Ascending aorta (tissue), 2 donors: ENCODE measurements around the gene RASGRF1. TPM values are rescaled to one million over a fixed set of nuclear protein-coding genes. Genes with fewer than 3 reads are reported as not detected.

Source experiments
- DNase-seq, 2 donors: peaks; one replicate each; pipeline ENCODE4 v3.0.0-alpha.2; 2019; ENCODE audit warnings: low spot score in 2 of 2
- H3K27ac ChIP-seq, 2 donors: fragments of 200-600 bp; sonication (generic); one replicate each; pipeline ENCODE4 v1.5.1; 2016 to 2017; ENCODE audit warnings: mild to moderate bottlenecking in 1 of 2
- H3K27me3 ChIP-seq: fragments of 200-600 bp; sonication (generic); one replicate; pipeline ENCODE4 v1.5.1; 2017
- H3K36me3 ChIP-seq, 2 donors: fragments of 200-600 bp; sonication (generic); one replicate each; pipeline ENCODE4 v1.5.1; 2016
- H3K4me1 ChIP-seq, 2 donors: fragments of 200-600 bp; sonication (generic); one replicate each; pipeline ENCODE4 v1.5.1; 2016 to 2017; ENCODE audit warnings: mild to moderate bottlenecking in 1 of 2
- H3K4me3 ChIP-seq, 2 donors: fragments of 200-600 bp; sonication (generic); one replicate each; pipeline ENCODE4 v1.5.1; 2016 to 2017; ENCODE audit warnings: mild to moderate bottlenecking in 1 of 2
- H3K9me3 ChIP-seq, 2 donors: fragments of 200-600 bp; sonication (generic); one replicate each; pipeline ENCODE4 v1.5.1; 2016
- CTCF ChIP-seq, 3 experiments: fragments of 200-600 bp in 2 of 3; fragments of 450-650 bp in 1 of 3; sonication (generic) in 2 of 3; IDR thresholded peaks; one replicate each; pipeline ENCODE4 v1.5.1; 2016 to 2019; ENCODE audit warnings: antibody characterized with exemption in 3 of 3, mild to moderate bottlenecking in 1 of 3, moderate library complexity in 1 of 3
- intact Hi-C: fragments of 100-400 bp; cut with DNase I; formaldehyde crosslinking; loops from one replicate; pipeline ENCODE4 v1.15.1; 2023
- total RNA-seq: library from RNA; depleted of rRNA; stranded (reverse); fragments of >200 nt; gene quantifications from one replicate; pipeline ENCODE4 v1.1.0, GENCODE V29; 2016

Gene RASGRF1
- total RNA-seq, 1 donor from 2014 or later: not detected

DNA sequence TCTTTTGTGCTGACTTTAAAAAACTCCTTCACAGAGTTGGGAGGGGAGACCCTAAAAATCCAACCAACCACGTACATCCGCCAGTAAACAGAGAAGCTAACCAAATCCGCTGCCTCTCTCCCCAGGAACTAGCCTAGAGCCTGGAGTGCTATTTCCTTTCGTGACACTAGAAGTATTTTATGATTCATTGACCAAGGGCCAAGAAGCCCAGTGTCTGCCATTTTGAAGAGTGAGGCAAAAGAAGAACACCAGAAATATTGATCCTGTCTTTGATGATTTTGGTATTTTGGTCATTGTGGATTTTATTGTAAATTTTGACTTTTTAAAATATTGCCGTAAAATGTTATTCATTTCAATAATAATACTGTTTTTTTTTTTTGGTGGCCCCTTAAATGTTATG is 135.2 kb downstream of the RASGRF1 start:
- H3K27ac ChIP-seq: no peak overlapping the region

GRCh38 chr15:78951841-78952238 is 138.7 kb downstream of the RASGRF1 start:
- Histone ChIP-seq H3K9me3 (no peaks in the 10 kb centered on the region), H3K4me3 (no peak overlapping the region), H3K36me3 (no peaks in the 10 kb centered on the region), H3K27me3 (no peaks in the 10 kb centered on the region), H3K27ac (no peak overlapping the region), H3K4me1 (no peaks in the 10 kb centered on the region)
- no peak for DNase-seq
- TF ChIP-seq CTCF (IDR thresholded peaks at IDR 0.05): no peak
- intact Hi-C loops: loop anchor here (2.0 kb wide), 1 partner anchor 17 kb away; no protein-coding TSS in a partner anchor

More for the DNA sequence above, 135.2 kb downstream of the RASGRF1 start:
- H3K4me3 ChIP-seq: no peak overlapping the region
- no peak for DNase-seq
- no peaks in the 10 kb centered on the region for H3K27me3 ChIP-seq
- TF ChIP-seq CTCF (IDR thresholded peaks at IDR 0.05): no peak
- H3K4me1 ChIP-seq: no peaks in the 10 kb centered on the region
- no peaks in the 10 kb centered on the region for H3K9me3 ChIP-seq
- intact Hi-C loops: no loop called here
- H3K36me3 ChIP-seq: no peaks in the 10 kb centered on the region

DNA sequence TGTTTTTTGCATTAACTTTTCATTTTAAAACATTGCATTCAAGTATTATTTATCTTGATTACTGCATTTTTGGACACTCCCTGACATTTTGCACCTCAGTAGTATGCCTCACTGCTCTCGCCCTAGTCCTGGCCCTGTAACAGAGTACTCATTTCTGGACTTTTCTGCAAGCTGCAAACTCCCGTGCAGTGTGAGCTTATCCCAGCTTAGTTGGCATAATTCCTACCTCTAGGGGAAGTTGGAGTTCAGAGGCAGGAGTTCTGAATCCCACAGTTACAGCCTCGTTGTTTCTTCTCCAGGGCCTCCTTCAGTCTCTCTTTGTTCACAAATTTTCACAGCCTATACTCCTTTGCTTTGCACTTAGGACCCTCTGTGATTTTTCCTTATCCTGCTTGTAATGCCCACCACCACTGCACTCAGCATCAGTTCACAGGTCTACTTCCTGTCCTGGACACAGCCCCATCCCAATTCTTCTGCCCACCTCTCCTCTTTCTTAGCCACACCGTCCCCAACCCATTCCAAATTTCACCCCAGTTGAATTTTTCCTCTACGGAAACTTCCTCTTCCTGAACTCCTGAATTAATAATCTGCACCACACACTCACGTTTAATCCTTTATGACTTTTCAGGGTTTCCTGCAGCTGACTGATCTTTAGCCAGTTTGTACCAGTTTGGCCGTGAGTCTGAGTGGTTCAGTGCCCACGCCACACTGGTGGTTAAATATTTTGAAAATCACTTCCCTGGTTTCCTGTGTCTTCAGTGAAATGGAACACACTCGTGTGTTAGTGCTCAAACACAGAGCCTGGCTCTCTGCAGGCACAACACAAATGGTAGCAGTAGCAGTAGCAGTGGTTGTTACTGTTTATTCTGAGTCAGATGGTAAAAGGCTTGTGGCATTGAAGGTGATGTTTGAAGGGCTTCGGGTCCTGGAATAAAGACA is 139.4 kb downstream of the RASGRF1 start:
- Histone ChIP-seq H3K27ac (no peak overlapping the region), H3K9me3 (no peaks in the 10 kb centered on the region), H3K4me1 (no peaks in the 10 kb centered on the region), H3K27me3 (no peaks in the 10 kb centered on the region), H3K36me3 (no peaks in the 10 kb centered on the region), H3K4me3 (no peak overlapping the region)
- no peak for DNase-seq
- TF ChIP-seq CTCF (IDR thresholded peaks at IDR 0.05): peak in 1 of 3 experiments; percentile 41
- intact Hi-C loops: no loop called here

DNA sequence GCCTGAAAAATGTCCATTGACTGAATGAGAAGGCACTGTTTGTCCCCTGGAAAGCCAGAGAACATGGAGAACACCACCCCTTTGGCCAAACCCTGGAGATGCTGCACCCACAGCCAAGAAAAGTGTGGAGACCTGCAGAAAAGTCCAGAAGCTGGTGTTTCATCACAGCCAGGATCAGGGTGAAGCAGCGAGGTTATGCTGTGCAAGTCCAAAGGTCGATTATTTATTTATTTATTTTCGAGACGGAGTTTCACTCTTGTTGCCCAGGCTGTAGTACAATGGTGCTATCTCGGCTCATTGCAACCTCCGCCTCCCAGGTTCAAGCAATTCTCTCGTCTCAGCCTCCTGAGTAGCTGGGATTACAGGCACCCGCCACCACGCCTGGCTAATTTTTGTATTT is 140.2 kb downstream of the RASGRF1 start:
- intact Hi-C loops: no loop called here
- Histone ChIP-seq H3K36me3 (no peaks in the 10 kb centered on the region), H3K27me3 (no peaks in the 10 kb centered on the region), H3K4me1 (no peaks in the 10 kb centered on the region), H3K4me3 (no peak overlapping the region), H3K9me3 (no peaks in the 10 kb centered on the region), H3K27ac (no peak overlapping the region)
- DNase-seq: no peak
- no peak for TF ChIP-seq CTCF (IDR thresholded peaks at IDR 0.05)

- no peak for DNase-seq
- intact Hi-C loops: loop anchor here (5.0 kb wide), 1 partner anchor 37 kb away; no protein-coding TSS in a partner anchor
- no peak overlapping the region for H3K4me3 ChIP-seq
- H3K27ac ChIP-seq: no peak overlapping the region
- H3K36me3 ChIP-seq: no peaks in the 10 kb centered on the region
- no peaks in the 10 kb centered on the region for H3K27me3 ChIP-seq
- no peak for TF ChIP-seq CTCF (IDR thresholded peaks at IDR 0.05)
- peaks cover 1 to 2% of the 10 kb centered on the region in 2 donors for H3K4me1 ChIP-seq
- no peaks in the 10 kb centered on the region for H3K9me3 ChIP-seq
Observed at GRCh38 chr15:78949461-78949860, 141.1 kb downstream of the RASGRF1 start.
